SK-N-SH treated with all-trans-retinoic acid at 6 μM for 48 hours (cell line): Measurements from ENCODE around the gene TSC1.

ENCODE experiments used
- BACH2 ChIP-seq: fragments of 250-450 bp; sonication (Bioruptor Pico); IDR thresholded peaks from 2 replicates; pipeline ENCODE4 v1.9.0; 2021; ENCODE audit warnings: mild to moderate bottlenecking, borderline replicate concordance
- ESRRG ChIP-seq: fragments of 250-450 bp; sonication (Bioruptor Pico); IDR thresholded peaks from 2 replicates; pipeline ENCODE4 v1.6.1; 2021; ENCODE audit warnings: mild to moderate bottlenecking
- OSR1 ChIP-seq: fragments of 250-450 bp; sonication (Bioruptor Pico); IDR thresholded peaks from 2 replicates; pipeline ENCODE4 v1.8.0; 2022; ENCODE audit warnings: moderate library complexity, mild to moderate bottlenecking, inconsistent platforms
- PATZ1 ChIP-seq: fragments of 250-450 bp; sonication (Bioruptor Pico); IDR thresholded peaks from 2 replicates; pipeline ENCODE4 v1.8.0; 2020; ENCODE audit warnings: mild to moderate bottlenecking, moderate library complexity, borderline replicate concordance

- TF ChIP-seq PATZ1 (CRISPR knock-in tag) (no peak), BACH2 (CRISPR knock-in tag) (no peak), ESRRG (CRISPR knock-in tag) (no peak), OSR1 (no peak)
Measured at GRCh38 chr9:132903574-132904492, 40.6 kb downstream of the TSC1 start.
